Measurements from ENCODE around the gene CRACR2B.

Gene CRACR2B

GRCh38 chr11:792873-793272 is 34.8 kb upstream of the CRACR2B start:
- peaks cover 6% of the 10 kb centered on the region for H3K27me3 ChIP-seq (ENCODE audit: insufficient read depth, poor library complexity, severe bottlenecking)
- no peak overlapping the region for H3K27ac ChIP-seq (replicated peaks)
- no peak for TF ChIP-seq GABPA (IDR thresholded peaks at IDR 0.05; ENCODE audit: low read depth)
- no peak for TF ChIP-seq POLR2AphosphoS5 (IDR thresholded peaks at IDR 0.05; ENCODE audit: low read depth)
- TF ChIP-seq SPI1 (IDR thresholded peaks at IDR 0.05; ENCODE audit: borderline replicate concordance, low read depth), result no peak
- no peak for TF ChIP-seq CTCF (IDR thresholded peaks at IDR 0.05; ENCODE audit: insufficient read depth, low read length)
- TF ChIP-seq REST (IDR thresholded peaks at IDR 0.05; ENCODE audit: insufficient replicate concordance, low read depth), result no peak
- H3K4me3 ChIP-seq (replicated peaks; ENCODE audit: insufficient read depth, low read length), result no peak overlapping the region
- DNase-seq (ENCODE audit: low read depth in 1 of 2, low spot score in 1 of 2), result no peak

GRCh38 chr11:793556-793955 is 34.2 kb upstream of the CRACR2B start:
- no peak for DNase-seq (ENCODE audit: low read depth in 1 of 2, low spot score in 1 of 2)
- no peak overlapping the region for H3K27ac ChIP-seq (replicated peaks)
- peaks cover 3% of the 10 kb centered on the region for H3K27me3 ChIP-seq (ENCODE audit: insufficient read depth, poor library complexity, severe bottlenecking)
- no peak overlapping the region for H3K4me3 ChIP-seq (replicated peaks; ENCODE audit: insufficient read depth, low read length)
- no peak for TF ChIP-seq REST (IDR thresholded peaks at IDR 0.05; ENCODE audit: insufficient replicate concordance, low read depth)
- no peak for TF ChIP-seq CTCF (IDR thresholded peaks at IDR 0.05; ENCODE audit: insufficient read depth, low read length)
- TF ChIP-seq GABPA (IDR thresholded peaks at IDR 0.05; ENCODE audit: low read depth), result no peak
- TF ChIP-seq POLR2AphosphoS5 (IDR thresholded peaks at IDR 0.05; ENCODE audit: low read depth), result no peak
- TF ChIP-seq SPI1 (IDR thresholded peaks at IDR 0.05; ENCODE audit: borderline replicate concordance, low read depth), result no peak

GRCh38 chr11:794013-794765 is 33.5 kb upstream of the CRACR2B start:
- Histone ChIP-seq H3K27ac (replicated peaks) (no peak overlapping the region), H3K4me3 (replicated peaks; ENCODE audit: insufficient read depth, low read length) (no peak overlapping the region), H3K27me3 (ENCODE audit: insufficient read depth, poor library complexity, severe bottlenecking) (no peaks in the 10 kb centered on the region)
- no peak for TF ChIP-seq POLR2AphosphoS5 (IDR thresholded peaks at IDR 0.05; ENCODE audit: low read depth)
- TF ChIP-seq SPI1 (IDR thresholded peaks at IDR 0.05; ENCODE audit: borderline replicate concordance, low read depth), result no peak
- no peak for TF ChIP-seq CTCF (IDR thresholded peaks at IDR 0.05; ENCODE audit: insufficient read depth, low read length)
- TF ChIP-seq GABPA (IDR thresholded peaks at IDR 0.05; ENCODE audit: low read depth), result no peak
- no peak for DNase-seq (ENCODE audit: low read depth in 1 of 2, low spot score in 1 of 2)
